ENCODE data around the gene ANXA6. TPM values are rescaled to one million over a fixed set of nuclear protein-coding genes. Genes with fewer than 3 reads are reported as not detected.
"Not testable (repeated sequence)": the region's sequence is repeated elsewhere in the genome, so short reads cannot be mapped to it uniquely, and the experiment has no call there.

Gene ANXA6
- total RNA-seq, 1 experiment from 2014 or later: 95.9 TPM

- POLR2A ChIA-PET (ENCODE audit: low non-redundant PET): no interaction called here
- H3K36me3 ChIP-seq (ENCODE audit: insufficient read depth, low read length, poor library complexity, severe bottlenecking): no peaks in the 10 kb centered on the region
- TF ChIP-seq CTCF (conservative IDR thresholded peaks at IDR 0.05; ENCODE audit: low read depth, low read length) (no peak), EZH2 (IDR thresholded peaks at IDR 0.05; ENCODE audit: borderline replicate concordance, low read depth, low read length, poor library complexity, severe bottlenecking) (no peak)
- H3K9me3 ChIP-seq (ENCODE audit: low read depth, low read length, poor library complexity, severe bottlenecking): no peaks in the 10 kb centered on the region
- intact Hi-C loops (cut with micrococcal nuclease; ENCODE audit: unreplicated experiment): no loop called here
- CTCF ChIA-PET: no interaction called here
- H3K27ac ChIP-seq (ENCODE audit: low read depth, low read length, poor library complexity, severe bottlenecking): no peak overlapping the region
- H3K4me3 ChIP-seq (ENCODE audit: low read depth, low read length, poor library complexity, severe bottlenecking): no peak overlapping the region
- no peak for DNase-seq (ENCODE audit: low spot score)
- no TSS peak for BruUV-seq (replicated peaks)
- no peaks in the 10 kb centered on the region for H3K27me3 ChIP-seq (replicated peaks; ENCODE audit: insufficient read depth, low read depth, low read length, poor library complexity)
- peaks cover 8% of the 10 kb centered on the region for H3K4me1 ChIP-seq (ENCODE audit: insufficient read depth, low read length, poor library complexity, severe bottlenecking)
These were observed 21.4 kb upstream of the ANXA6 start for GRCh38 chr5:151178777-151179488.

DNA sequence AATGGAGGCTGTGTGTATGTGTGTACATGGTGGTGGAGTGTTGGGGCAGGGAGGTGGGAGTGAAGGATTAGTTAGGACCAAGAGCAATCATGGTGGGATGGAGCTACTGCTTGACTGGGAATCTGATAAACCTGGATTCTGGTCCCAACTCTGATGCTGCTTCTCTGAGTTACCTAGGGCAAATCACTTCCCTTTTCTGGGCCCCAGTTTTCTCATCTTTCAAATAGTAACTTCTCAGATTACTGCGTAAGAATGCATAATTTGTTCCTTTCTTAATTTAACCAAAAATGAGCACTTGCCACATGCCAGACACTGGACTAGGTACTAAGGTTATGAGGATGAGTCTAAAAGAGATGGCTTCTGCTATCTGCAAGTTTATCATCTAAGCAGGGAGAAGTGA lies 20.8 kb upstream of the ANXA6 start:
- POLR2A ChIA-PET (ENCODE audit: low non-redundant PET): no interaction called here
- intact Hi-C loops (cut with micrococcal nuclease; ENCODE audit: unreplicated experiment): no loop called here
- no TSS peak for BruUV-seq (replicated peaks)
- peaks cover 3% of the 10 kb centered on the region for H3K4me1 ChIP-seq (ENCODE audit: insufficient read depth, low read length, poor library complexity, severe bottlenecking)
- TF ChIP-seq CTCF (conservative IDR thresholded peaks at IDR 0.05; ENCODE audit: low read depth, low read length) (no peak), EZH2 (IDR thresholded peaks at IDR 0.05; ENCODE audit: borderline replicate concordance, low read depth, low read length, poor library complexity, severe bottlenecking) (no peak)
- H3K36me3 ChIP-seq (ENCODE audit: insufficient read depth, low read length, poor library complexity, severe bottlenecking): no peaks in the 10 kb centered on the region
- no peaks in the 10 kb centered on the region for H3K27me3 ChIP-seq (replicated peaks; ENCODE audit: insufficient read depth, low read depth, low read length, poor library complexity)
- no peaks in the 10 kb centered on the region for H3K9me3 ChIP-seq (ENCODE audit: low read depth, low read length, poor library complexity, severe bottlenecking)
- CTCF ChIA-PET: no interaction called here
- no peak for DNase-seq (ENCODE audit: low spot score)
- no peak overlapping the region for H3K27ac ChIP-seq (ENCODE audit: low read depth, low read length, poor library complexity, severe bottlenecking)
- no peak overlapping the region for H3K4me3 ChIP-seq (ENCODE audit: low read depth, low read length, poor library complexity, severe bottlenecking)

DNA sequence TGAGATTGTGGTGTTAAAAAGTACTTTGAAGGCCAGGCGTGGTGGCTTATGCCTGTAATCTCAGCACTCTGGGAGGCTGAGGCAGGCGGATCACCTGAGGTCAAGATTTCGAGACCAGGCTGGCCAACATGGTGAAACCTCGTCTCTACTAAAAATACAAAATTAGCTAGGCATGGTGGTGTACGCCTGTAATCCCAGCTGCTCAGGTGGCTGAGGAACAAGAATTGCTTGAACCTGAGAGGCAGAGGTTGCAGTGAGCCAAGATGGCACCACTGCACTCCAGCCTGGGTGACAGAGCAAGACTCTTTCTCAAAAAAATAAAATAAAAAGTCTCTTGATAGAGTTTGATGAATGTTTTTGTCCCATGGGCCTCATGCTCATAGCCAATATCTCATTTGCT lies 18.7 kb upstream of the ANXA6 start:
- POLR2A ChIA-PET (ENCODE audit: low non-redundant PET); CTCF ChIA-PET; H3K36me3 ChIP-seq (ENCODE audit: insufficient read depth, low read length, poor library complexity, severe bottlenecking); H3K27me3 ChIP-seq (replicated peaks; ENCODE audit: insufficient read depth, low read depth, low read length, poor library complexity); H3K4me1 ChIP-seq (ENCODE audit: insufficient read depth, low read length, poor library complexity, severe bottlenecking); intact Hi-C loops (cut with micrococcal nuclease; ENCODE audit: unreplicated experiment); H3K27ac ChIP-seq (ENCODE audit: low read depth, low read length, poor library complexity, severe bottlenecking); H3K4me3 ChIP-seq (ENCODE audit: low read depth, low read length, poor library complexity, severe bottlenecking); H3K9me3 ChIP-seq (ENCODE audit: low read depth, low read length, poor library complexity, severe bottlenecking); BruUV-seq (replicated peaks); DNase-seq (ENCODE audit: low spot score): not testable (repeated sequence)

DNA sequence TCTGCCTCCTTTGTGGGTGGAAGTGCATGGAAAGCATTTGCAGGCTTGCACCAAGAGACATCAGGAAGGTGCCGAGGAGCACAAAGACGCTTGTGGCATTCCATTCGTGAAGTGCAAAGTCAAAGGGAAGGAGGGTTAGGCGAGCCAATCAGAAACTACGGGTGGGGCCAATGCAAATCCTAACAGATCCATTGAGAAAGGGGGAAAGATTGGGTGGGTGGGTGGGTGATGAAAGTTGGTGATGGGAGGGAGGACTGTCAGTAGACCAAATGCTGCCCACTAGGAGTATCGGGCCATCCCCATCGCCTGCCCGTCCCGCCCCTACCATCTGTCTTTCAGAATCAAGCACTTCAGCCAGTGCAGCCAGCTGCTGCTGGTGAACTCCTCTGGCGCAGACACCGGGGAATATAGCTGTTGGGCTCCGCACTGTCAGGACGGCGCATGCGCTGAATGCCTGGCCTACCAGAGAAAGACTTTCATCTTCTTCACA lies 17.1 kb upstream of the ANXA6 start:
- H3K9me3 ChIP-seq (ENCODE audit: low read depth, low read length, poor library complexity, severe bottlenecking): no peaks in the 10 kb centered on the region
- H3K4me3 ChIP-seq (ENCODE audit: low read depth, low read length, poor library complexity, severe bottlenecking): no peak overlapping the region
- H3K27me3 ChIP-seq (replicated peaks; ENCODE audit: insufficient read depth, low read depth, low read length, poor library complexity): no peaks in the 10 kb centered on the region
- BruUV-seq (replicated peaks): no TSS peak
- CTCF ChIA-PET: no interaction called here
- H3K36me3 ChIP-seq (ENCODE audit: insufficient read depth, low read length, poor library complexity, severe bottlenecking): no peaks in the 10 kb centered on the region
- H3K27ac ChIP-seq (ENCODE audit: low read depth, low read length, poor library complexity, severe bottlenecking): no peak overlapping the region
- H3K4me1 ChIP-seq (ENCODE audit: insufficient read depth, low read length, poor library complexity, severe bottlenecking): no peaks in the 10 kb centered on the region
- intact Hi-C loops (cut with micrococcal nuclease; ENCODE audit: unreplicated experiment): no loop called here
- no peak for TF ChIP-seq CTCF (conservative IDR thresholded peaks at IDR 0.05; ENCODE audit: low read depth, low read length)
- TF ChIP-seq EZH2 (IDR thresholded peaks at IDR 0.05; ENCODE audit: borderline replicate concordance, low read depth, low read length, poor library complexity, severe bottlenecking): no peak
- POLR2A ChIA-PET (ENCODE audit: low non-redundant PET): no interaction called here
- no peak for DNase-seq (ENCODE audit: low spot score)

Data from A673 (cell line).